HG02610 (cell line): ENCODE data around the gene LRRC36.
"Not testable (repeated sequence)": the region's sequence is repeated elsewhere in the genome, so short reads cannot be mapped to it uniquely, and the experiment has no call there.

Experiments used
- ATAC-seq: cut with Tn5 transposase; IDR thresholded peaks from one replicate; pipeline ENCODE4 v1.9.1; 2021; ENCODE audit warnings: mild to moderate bottlenecking, moderate library complexity; ENCODE audit not compliant: unreplicated experiment

Gene LRRC36

GRCh38 chr16:67339453-67339852 lies 12.8 kb downstream of the LRRC36 start:
- no peak for ATAC-seq

- no peak for ATAC-seq
These were observed 14.6 kb downstream of the LRRC36 start for GRCh38 chr16:67341250-67341649.

- no peak for ATAC-seq
These were observed 16.0 kb downstream of the LRRC36 start for GRCh38 chr16:67342616-67343015.

- ATAC-seq = no peak
These were observed 18.8 kb downstream of the LRRC36 start for GRCh38 chr16:67345401-67345800.

GRCh38 chr16:67346341-67346740 lies 19.7 kb downstream of the LRRC36 start:
- no peak for ATAC-seq

GRCh38 chr16:67349172-67349571 lies 22.6 kb downstream of the LRRC36 start:
- ATAC-seq = no peak

- ATAC-seq = no peak
These were observed 23.7 kb downstream of the LRRC36 start for GRCh38 chr16:67350324-67350723.

GRCh38 chr16:67352463-67352862 lies 25.8 kb downstream of the LRRC36 start:
- ATAC-seq = not testable (repeated sequence)

- no peak for ATAC-seq
These were observed 29.8 kb downstream of the LRRC36 start for GRCh38 chr16:67356396-67356795.

GRCh38 chr16:67357561-67357960 lies 30.9 kb downstream of the LRRC36 start:
- ATAC-seq = no peak

GRCh38 chr16:67359540-67360269 lies 33.1 kb downstream of the LRRC36 start:
- ATAC-seq = not testable (repeated sequence)

GRCh38 chr16:67361038-67361437 lies 34.4 kb downstream of the LRRC36 start:
- no peak for ATAC-seq

- ATAC-seq = no peak
These were observed 38.1 kb downstream of the LRRC36 start for GRCh38 chr16:67364600-67365235.

- no peak for ATAC-seq
These were observed 44.0 kb downstream of the LRRC36 start for GRCh38 chr16:67370661-67371060.

GRCh38 chr16:67372664-67373063 lies 46.0 kb downstream of the LRRC36 start:
- ATAC-seq = no peak

- ATAC-seq = not testable (repeated sequence)
These were observed 49.4 kb downstream of the LRRC36 start for GRCh38 chr16:67376012-67376411.

GRCh38 chr16:67378642-67379041 lies 52.0 kb downstream of the LRRC36 start:
- no peak for ATAC-seq

- ATAC-seq = no peak
These were observed 56.7 kb downstream of the LRRC36 start for GRCh38 chr16:67383284-67383683.

- no peak for ATAC-seq
These were observed 58.3 kb downstream of the LRRC36 start for GRCh38 chr16:67384778-67385510.

- ATAC-seq = no peak
These were observed 60.3 kb downstream of the LRRC36 start for GRCh38 chr16:67386861-67387455.

GRCh38 chr16:67387479-67388079 lies 61.0 kb downstream of the LRRC36 start:
- no peak for ATAC-seq
